M059J (cell line): ENCODE results near the gene PLIN5. TPM values are rescaled to one million over a fixed set of nuclear protein-coding genes. Genes with fewer than 3 reads are reported as not detected.
"Not testable (repeated sequence)": the region's sequence is repeated elsewhere in the genome, so short reads cannot be mapped to it uniquely, and the experiment has no call there.

Source experiments
- DNase-seq: peaks from one replicate; pipeline ENCODE4 v3.0.0-alpha.2; 2012; ENCODE audit warnings: low read depth
- total RNA-seq: library from RNA; depleted of rRNA; stranded (reverse); fragments of >200 nt; shearing (Covaris generic); gene quantifications from 2 replicates; pipeline ENCODE4 v1.2.3, GENCODE V29; 2014

Gene PLIN5
- total RNA-seq, 1 experiment from 2014 or later: not detected

DNA sequence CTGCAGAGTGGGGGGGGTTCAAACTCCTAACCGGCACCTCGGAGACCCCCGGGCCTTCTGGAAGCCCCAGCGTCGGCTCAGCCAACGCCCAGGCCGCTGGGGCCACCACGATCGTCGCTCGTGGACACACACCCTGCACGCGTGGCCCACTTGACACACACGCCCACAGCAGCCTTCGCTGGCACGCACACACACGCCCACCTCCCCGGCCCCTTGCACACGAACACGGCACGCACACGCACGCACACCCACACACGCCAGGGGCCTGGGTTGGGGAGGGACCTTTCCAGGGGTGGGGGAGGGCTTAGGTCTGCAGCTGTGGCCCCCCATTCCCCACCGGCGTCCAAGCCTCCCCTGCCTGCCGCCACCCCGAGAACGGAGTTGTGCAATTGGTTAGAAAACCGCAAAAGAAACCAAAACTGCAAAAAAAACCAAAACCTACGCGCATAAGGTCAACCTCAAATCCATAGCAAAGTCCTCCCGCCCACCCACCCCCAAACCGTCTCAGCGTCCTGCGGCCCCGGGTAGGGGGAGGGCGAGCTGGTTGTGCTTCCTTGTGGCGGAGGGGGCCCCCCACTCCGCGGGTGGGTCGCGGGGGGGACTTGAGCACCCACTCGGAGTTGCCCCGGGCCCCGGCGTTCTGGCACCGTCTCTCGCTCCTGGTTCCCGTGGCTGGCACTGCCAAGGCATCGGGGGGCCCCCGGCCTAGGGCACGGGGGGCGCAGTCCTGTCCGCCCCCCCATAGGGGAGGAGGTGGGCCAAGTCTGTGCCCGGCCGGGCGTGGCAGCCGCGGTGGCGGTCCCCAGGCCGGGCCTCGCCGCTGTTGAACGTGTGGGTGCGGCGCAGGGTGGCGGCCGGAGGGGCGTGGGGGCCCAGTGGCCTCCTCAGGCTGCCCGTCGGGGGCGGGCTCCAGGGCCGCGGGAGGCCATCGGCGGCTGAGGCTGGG, 8.1 kb upstream of the PLIN5 start:
- DNase-seq: no peak

DNA sequence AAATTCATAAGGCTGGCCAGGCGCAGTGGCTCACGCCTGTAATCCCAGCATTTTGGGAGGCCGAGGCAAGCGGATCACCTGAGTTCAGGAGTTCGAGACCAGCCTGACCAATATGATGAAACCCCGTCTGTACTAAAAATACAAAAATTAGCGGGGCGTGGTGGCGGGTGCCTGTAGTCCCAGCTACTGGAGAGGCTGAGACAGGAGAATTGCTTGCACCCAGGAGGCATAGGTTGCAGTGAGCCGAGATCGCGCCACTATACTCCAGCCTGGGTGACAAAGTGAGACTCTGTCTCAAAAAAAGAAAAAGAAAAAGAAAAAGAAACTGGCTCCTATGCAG, 6.8 kb upstream of the PLIN5 start:
- not testable (repeated sequence) for DNase-seq

DNA sequence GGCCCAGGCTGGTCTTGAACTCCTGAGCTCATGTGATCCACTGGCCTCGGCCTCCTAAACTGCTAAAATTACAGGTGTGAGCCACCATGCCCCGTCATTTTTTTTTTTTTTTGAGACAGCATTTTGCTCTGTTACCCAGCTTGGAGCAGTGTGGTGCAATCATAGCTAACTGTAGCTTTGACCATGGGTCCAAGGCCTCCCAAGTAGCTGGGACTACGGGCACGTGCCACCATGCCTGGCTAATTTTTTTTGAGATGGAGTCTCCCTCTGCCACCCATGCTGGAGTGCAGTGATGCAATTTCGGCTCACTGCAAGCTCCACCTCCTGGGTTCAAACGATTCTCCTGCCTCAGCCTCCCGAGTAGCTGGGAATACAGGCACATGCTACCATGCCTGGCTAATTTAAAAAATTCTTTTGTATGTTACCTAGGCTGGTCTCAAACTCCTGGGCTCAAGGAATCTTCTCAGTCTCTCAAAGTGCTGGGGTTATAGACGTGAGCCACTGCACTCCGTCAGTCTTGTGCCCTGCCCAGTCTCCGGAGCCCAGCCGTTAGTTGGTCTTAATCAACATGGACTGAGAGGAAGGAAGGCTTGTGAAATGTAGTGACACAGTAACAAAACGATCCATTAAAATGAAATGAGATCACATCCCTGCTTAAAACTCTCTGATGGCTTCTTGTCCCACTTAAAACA, 6.2 kb upstream of the PLIN5 start:
- DNase-seq: no peak

DNA sequence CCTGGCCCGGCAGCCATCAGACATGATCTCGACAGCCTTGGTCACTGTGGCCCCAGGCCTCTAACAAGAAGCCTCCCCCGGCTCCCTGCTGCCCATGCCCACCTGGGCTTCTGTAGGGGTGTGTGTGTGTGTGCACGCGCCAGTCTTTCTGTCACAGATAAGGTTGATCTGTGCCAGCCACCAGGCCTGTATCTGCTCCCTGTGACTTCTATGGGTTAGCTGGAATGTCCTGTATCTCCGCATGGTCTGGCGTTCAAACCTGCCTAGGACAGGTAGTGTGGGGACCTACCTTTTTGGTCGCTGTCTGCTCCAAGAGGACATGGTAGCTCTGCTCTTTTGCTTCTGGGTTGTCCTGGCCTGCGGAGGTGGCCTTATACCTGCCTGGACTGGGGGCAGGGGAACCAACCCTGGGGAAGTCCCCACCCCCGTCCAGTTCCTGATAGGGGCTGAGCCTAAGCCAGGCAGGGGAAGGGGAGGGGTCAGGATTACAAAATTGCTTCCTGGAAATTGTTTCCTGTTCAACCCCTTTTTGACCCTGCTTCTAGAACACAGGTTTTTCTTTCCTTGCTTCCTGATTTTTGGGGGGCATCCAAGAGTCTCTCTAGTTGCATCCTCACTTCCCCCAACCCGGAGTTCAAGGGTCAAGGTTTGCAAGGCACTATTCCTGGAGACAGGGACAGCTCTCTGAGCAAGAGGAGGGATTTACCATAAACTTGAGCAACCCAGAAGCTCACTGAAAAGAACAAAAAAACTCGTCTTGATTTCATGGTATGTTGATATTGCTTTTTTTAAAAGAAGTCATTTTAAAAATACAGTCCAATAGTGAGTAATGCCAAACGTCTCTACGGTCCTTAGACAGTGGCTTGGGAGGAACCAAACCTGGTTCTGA, 4.9 kb upstream of the PLIN5 start, which contains the start of gene LRG1:
LRG1 (minus strand) TSS at position 344 of the 889 bp plus-strand sequence; CDS start at position 321, 23 bp downstream.
- DNase-seq: no peak

DNA sequence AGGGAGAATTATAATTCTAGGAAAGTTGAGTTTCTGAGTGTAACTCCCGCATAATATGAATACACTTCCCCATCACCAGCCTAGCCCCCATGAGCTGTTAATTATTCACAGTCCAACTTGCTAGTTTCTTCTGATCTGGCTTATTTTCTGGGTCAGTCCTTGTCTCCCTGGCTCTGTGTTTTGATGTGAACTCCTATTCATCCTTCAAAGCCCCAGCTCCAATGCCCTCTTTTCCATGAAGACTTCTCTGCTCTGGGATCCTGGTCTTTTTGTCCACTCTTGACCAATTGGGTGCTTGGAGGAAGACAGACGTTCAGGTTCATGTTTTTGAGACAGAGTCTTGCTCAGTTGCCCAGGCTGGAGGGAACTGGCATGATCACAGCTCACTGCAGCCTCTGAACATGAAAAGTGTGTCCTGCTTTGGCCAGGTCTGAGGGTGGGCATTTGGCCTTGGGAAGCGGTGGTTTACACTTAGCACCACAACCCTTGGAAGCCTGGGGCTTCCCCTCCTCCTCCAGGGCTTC, 4.2 kb upstream of the PLIN5 start:
- no peak for DNase-seq

DNA sequence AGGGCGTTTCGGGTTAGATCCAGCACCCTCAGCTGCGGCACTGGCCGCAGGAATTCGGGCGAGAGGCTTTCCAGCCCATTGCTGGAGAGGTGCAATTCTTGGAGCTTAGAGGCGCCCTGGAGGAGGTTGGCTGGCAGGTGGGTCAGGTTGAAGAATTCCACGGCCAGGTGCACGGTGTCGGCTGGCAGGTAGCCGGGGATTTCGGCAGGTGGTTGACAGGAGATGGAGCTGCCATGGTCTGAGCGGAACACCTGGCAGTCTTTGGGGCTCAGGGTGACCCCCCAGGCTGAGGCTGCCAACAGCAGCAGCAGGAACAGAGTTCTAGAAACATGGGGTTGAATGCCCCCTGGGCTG, 3.6 kb upstream of the PLIN5 start:
- no peak for DNase-seq

DNA sequence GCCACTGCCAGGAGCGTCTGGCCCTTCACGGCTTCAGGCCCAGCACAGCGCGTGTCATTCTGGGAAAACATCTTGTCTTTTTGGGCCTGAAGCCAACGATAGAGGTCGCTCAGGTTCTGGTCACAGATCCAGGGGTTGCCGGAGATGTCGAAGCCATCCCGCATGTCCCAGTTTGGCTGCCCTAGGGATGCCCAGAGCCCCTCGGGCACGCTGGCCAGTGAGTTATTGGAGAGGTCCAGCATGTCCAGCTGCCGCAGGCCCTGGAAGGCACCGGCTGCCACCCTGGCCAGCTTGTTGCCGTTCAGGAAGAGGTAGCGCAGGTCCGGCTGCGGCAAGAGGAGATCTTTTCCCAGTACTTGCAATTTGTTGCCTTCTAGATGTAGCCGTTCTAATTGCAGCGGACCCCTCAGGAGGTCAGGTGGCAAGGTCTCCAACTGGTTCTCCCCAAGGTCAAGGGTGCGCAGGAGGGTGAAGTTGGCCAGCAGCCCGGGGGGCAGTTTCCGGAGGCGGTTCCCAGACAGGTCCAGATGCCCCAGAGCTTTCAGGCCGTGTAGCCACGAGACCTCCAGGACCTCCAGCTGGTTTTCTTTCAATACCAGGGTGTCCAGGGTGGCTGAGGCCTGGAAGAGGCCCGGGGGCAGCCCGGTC, 3.1 kb upstream of the PLIN5 start:
- no peak for DNase-seq

DNA sequence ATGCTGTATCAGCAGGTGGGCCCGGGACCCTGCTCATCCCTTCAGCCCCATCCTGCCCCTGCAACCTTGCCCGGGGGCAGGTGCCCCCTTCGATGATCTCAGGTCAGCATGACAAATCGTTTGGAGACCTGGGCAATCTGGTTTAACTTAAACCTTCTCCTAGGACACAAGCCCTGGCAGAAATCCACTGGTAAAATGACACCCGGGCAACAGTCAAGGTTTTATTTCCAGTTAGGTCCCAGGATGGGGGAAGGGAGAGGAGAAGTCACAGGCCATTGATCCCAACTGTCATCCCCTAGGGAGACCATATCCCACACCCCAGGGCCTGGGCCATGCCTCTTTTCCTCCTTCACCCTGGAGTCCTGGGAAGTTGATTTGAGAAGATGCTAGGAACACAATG, 1.8 kb upstream of the PLIN5 start:
- DNase-seq: no peak

DNA sequence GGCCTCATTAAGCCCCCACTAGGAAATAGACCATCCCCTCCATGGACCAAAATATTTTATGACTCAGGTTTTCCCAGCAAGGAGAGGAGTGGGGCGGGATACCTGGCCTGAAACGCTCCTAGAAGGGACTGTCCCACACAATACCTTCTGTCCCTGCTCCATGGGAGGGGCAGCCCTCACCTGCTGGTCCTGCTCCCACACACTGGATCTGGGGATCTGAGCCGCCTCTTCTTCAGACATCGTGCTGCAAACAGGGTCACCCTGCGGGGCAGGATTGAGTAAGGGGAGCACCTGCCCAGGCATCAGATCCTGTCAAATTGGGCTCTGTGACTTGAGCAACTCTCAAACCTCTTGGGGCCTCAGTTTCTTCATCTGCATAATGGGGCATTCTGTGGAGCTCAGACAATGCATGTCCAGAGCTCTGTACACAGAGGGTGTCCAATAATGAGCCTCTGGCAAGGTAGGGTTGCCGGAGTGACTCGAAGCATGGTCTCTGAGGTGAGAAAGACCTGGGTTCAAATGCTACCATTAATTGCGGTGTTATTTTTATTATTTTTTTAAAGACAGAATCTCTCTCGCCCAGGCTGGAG, 1.1 kb downstream of the PLIN5 start:
- no peak for DNase-seq

DNA sequence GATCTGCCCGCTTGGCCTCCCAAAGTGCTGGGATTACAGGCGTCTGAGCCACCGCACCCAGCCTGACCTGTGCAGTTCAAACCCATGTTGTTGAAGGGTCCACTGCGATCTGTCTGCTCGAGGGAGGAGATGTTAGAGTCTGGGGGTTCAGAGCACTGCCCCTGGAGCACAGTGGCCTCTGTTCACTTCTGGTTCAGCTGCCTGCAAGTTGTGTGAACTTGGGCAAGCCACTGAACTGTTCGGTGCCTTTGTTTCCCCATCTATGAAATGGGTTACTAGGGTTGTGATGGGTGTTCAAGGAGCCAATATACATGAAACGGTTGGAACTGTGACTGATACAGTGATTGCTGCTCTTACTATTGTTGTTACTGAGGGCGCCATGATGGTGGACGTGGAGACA, 1.7 kb downstream of the PLIN5 start:
- DNase-seq: no peak

DNA sequence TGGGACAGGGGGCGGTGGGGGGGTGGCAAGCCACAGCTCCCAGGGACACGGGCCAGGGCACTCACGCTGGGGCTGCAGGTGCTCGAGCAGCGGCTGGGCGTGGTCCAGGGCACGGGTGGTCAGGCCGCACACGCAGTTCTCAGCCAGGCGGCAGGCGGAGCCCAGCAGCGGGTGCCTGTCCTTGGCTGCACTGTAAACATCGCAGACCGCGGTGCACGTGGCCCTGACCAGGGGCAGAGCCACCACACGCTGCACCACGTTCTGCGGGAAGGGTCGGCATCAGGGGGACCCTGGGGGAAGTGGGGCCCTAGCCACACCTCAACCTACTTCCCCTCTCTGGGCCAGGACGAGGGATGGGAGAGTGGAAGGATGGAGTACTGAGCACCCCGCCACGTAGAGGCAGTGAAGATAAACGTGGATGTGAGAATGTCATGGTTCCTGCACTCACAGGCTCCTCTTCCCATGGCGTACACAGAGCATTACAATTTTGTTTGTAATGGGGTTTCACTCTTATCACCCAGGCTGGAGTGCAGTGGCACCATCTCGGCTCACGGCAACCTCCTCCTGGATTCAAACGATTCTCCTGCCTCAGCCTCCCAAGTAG, 3.4 kb downstream of the PLIN5 start:
- DNase-seq: no peak

DNA sequence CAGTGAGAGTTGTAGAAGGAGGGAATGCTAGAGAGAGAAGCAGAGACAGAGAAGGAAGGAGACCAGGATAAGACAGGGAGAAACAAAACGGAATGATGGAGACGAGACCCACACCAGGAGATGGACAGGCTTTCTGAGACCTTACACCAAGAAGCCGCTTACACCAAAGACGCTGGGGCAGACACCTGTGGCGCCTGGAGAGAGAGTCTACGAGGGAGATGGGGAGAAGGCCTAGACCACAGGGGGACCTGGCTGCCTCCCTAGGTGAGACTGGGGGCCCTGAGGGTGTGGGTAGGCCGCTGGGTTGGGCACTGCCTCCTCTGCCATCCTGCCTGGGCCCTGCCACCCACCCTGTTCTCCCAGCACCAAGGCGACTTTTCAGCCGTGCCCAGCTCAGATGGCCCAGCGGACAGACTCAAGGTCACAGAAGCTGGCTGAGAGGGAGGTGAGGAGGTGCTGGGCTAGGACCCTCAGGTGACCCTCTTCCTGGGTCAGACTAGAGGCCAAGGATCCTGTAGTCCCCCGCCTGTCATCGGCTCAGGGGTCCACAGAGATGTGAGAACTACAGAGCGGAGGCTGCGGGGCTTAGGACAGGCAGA, 5.0 kb downstream of the PLIN5 start:
- DNase-seq: no peak

DNA sequence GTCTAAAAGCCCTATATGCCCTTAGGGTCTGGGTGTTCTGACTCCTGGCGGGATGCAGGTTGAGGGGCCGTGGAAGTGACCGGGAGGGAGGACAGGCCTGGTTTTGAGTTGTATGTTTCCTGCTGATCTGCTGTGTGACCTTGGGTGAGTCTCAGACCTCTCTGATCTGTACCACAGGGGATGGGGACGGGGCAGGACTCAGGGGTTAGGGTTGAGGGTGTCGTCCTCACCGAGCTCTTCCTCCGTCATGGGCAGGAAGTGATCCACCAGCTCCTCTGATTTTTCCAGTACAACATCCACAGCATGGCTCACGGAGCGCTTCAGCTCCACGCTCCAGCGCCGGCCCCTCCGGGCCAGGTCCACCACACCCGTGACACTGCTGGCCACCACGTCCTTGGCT, 6.2 kb downstream of the PLIN5 start:
- no peak for DNase-seq

DNA sequence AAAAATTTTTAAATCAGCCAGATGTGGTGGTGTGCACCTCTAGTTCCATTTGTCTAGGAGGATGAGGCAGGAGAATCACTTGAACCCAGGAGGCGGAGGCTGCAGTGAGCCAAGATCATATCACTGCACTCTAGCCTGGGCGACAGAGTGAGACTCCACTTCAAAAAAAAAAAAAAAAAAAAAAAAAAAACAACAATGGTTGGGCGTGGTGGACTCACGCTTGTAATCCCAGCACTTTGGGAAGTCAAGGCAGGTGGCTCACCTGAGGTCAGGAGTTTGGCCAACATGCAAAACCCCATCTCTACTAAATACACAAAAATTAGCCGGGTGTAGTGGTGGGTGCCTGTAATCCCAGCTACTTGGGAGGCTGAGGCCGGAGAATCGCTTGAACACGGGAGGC, 7.6 kb downstream of the PLIN5 start:
- DNase-seq: not testable (repeated sequence)

DNA sequence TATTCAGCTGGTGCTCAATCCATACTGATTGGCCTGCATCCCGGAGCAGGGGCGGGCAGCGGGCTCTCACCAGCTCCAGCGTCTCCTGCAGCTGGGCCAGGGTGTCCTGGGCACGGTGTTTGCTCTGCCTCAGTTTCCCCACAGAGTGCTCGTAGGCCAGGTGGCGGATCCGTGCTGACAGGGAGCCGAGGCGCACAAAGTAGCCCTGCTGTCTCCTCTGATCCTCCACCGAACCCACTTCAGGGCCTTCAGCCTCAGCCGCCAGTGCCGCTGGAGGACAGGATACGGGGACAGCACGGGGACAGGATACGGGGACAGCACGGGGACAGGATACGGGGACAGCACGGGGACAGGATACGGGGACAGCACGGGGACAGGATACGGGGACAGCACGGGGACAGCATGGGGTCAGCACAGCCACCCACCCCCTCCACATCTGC, 9.4 kb downstream of the PLIN5 start:
- no peak for DNase-seq

DNA sequence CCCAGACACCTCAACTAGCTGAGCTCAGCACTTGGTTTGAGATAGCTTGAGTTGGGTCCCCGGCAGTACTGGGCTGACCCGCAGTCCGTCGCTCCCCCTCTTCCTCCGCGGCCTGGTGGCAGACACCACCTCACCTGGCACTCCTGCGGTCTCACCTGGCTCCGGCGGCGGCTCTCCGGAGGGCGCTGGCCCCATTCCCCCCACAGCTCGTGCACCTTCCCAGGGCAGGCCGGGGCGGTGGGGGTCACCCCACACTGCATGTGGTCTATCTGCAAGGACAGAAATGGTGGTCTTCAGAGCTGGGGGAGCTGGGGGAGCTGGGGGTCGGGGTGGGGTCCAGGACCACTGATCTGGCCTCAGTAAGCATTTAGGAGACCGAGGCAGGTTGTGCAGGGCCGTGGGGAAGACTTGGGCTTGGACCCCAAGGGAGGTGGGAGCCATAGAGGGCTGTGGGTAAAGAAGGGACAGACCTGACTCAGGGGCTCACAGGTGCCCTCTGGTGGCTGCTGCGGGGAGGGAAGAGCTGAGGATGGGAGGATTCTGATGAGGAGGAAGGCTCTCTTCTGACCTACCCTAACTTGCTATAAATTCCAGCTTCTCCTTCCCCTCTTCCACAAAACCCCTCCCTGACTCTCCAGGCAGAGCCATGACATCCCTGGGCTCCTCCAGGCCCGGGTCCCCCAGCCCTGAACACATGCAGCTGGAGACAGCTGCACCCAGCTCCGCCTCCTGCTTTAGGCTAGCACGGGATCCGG, 10.0 kb downstream of the PLIN5 start:
- peak; percentile 43 for DNase-seq

DNA sequence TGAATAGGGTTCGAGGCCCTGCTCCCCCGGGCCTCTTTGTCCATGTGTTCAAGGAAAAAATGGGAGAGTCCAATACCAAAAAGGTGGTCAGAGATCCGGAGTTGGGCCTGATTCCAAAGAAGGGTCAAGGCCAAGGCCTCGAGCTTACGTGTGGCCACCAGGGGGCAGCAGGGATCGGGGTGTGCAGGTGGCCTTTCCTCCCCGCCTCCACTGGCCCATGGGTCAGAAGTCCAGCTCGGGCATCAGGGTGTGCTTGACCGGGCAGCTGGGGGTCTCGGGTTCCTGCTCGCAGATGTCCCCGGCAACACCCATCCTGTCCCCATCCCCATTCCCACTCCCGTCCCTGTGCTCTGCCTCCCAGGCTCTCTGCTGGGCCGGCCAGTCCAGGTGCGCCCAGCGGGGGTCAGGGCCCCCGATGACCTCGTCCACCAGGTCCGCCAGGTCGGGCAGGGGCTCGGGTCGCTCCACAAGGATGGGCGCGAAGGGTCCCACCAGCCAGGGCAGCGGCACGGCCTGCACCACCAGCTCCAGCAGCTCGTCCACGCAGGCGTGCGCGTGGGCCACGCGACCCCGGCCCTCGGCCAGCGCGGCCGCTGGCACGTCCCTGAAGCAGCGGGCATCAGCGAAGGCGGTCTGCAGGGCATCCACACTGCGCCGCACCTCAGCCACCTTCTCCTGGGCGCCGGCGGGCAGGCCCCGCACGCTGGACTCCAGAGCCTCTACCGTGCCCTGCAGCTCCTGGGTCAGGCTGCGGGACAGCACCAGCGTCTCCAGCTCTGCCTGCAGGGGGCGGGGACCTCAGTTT, 11.5 kb downstream of the PLIN5 start:
- peak; percentile 40 for DNase-seq

DNA sequence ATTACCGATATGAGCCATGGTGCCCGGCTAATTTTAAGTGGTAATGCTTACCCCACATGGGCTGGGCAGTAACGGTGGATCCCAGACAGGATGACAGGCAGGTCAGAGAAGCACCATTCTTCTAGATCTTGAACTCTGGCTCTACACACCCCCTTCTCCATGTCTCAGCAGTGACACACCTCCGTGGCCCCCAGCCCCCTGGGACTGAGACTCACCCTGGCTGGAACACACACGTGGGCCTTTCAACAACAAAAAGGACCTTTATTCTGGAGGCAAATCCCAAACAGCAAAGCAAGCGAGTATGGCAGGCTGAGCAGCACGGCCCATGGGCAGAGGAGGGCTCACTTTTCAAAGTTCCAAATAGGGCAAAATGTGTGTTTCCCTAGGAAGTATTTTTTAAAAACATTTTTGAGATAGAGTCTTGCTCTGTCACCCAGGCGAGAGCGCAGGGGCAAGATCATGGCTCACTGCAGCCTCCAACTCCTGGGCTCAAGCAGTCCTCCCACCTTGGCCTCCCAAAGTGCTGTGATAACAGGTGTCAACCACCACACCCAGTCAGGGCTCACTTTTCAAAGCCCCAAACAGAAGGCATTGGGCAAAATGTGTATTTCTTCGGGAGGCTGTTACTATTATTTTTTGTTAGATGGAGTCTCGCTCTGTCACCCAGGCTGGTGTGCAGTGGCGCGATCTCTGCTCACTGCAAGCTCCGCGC, 12.6 kb downstream of the PLIN5 start:
- DNase-seq: no peak
